NK-92 (cell line): Measurements from ENCODE around the gene UTF1.

Experiments used
- DNase-seq: peaks from one replicate; lab custom pipeline; 2025; ENCODE audit not compliant: unreplicated experiment; lab: John Stamatoyannopoulos, UW

The UTF1 gene

DNA sequence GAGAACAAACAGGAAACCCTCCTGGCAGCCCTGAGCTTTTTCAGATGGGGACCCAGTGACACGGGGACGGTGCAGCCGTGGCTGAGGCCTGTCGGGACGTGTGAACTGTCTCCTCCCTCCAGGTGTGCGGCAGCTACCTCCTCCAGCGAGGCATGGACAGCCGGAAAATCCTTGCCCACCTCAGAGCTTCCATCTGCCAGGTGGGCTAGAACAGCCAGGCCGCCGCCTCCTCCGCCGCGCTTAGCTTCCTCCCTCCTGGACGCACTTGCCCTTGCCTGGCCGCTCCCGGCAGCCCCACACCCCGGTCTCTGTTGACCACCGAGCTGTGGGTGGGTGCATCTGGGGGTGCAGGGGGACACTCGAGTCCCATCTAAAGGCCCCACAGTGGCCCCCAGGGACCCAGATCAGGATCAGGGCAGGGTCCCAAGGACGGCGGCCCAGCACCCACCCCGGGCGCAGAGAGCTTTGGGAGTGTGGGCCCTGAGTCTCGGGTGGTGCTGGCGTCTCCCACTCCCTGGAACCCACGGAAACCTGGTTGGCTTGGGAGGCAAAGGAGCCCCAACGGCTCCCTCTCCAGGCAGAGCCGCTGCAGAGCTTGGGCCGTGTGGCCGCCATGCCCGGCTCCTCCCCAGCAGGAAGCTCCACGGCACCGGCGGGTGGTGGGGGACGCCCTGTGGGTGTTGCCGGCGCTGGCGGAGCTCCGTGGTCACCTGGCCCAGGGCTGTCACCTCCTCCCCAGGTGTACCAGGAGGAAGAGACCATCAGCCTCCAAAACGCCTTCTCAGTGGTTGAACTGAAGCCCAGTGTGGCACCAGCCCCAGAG, 32.9 kb upstream of the UTF1 start:
- DNase-seq: no peak

DNA sequence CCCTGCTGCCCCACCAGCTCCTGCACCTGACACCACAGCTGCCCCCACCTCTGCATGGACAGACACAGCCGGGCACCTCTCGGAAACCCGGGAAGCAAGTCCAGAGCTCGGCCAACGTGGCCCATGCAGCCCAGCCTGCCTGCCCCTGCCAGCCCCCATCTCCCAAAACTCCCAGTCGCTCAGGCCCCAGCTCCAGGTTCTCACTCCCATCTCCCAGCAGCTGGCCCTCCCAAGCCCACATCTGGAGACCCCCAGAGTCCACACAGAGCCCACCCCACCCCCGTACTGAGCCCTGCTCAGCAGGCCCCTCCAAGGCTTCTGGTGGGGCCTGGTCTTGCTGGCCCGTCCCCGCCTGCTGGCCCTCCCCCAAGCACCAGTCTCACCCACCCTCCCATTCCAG, 32.2 kb upstream of the UTF1 start:
- no peak for DNase-seq

DNA sequence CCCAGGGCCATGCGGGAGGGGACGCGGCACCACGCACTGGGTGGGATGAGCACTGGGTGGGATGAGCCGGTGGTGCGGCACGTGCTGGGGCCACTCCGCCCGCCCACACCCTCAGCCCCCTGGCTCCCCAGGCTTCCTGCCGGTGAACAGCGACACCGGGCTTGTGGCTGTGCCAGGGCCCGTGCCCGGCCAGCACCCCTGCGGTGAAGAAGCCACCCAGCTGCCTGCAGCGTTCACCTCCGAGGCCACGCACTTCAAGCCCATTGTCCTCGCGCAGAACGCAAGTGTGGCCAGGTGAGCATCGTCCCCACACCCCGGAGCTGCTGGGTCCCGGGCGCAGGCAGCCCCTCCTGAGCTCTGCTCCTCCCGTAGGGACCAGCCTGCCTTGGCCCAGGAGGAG, 31.8 kb upstream of the UTF1 start:
- DNase-seq: no peak

DNA sequence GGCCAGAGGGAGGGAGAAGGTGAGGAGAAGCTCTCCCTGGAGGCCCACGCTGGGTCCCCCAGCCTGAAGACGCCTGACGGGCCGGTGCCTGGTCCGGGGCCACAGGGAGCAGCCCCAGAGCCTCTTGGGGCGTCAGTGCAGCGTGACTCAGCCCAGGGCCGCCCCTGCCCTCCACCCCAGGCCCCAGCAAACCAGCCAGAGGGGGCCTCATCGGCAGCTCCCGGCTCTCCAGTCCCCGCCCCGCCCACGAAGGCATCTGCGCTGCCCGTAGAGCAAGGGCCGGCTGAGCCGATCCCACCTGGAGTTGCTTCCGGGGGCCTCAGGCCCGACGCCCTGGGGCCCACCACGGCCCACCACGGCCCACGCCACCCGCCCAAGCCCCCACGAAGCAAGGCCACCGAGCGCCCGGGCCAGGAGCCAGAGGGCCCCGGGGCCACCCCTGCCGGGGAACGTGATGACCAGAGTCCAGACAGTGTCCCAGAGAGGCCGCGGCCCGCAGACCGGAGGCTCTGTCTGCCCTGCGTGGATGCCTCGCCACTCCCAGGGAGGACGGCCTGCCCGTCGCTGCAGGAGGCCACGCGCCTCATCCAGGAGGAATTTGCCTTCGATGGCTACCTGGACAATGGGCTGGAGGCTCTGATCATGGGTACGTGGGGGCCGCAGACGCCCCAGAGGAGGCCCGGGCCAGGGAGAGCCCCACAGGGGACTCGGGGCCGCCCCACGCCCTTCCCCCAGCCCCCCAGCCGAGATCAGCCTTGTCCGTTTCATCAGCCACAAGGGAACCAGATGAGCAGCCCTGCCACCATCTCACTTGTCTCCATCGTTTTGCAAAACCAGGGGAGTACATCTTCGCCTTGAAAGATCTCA, 31.2 kb upstream of the UTF1 start:
- no peak for DNase-seq

DNA sequence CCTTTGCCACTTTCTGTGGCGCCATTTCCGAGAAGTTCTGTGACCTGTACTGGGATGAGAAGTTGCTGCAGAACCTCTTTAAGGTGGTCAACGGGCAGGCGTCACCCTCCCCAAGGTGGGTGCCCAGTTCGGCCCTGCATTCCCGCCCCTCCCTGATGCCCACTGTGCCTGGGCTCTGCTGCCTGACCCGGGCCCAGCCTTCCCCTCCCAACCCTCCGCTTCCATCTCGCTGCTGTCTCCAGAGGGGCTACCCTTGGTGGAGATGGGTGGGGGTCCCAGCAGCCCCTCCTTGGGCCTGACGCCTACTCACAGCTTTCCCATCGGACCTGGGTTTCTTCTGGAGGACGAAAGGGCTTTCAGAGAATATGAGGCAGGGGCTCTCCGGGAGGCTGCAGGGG, 30.5 kb upstream of the UTF1 start:
- DNase-seq: no peak

DNA sequence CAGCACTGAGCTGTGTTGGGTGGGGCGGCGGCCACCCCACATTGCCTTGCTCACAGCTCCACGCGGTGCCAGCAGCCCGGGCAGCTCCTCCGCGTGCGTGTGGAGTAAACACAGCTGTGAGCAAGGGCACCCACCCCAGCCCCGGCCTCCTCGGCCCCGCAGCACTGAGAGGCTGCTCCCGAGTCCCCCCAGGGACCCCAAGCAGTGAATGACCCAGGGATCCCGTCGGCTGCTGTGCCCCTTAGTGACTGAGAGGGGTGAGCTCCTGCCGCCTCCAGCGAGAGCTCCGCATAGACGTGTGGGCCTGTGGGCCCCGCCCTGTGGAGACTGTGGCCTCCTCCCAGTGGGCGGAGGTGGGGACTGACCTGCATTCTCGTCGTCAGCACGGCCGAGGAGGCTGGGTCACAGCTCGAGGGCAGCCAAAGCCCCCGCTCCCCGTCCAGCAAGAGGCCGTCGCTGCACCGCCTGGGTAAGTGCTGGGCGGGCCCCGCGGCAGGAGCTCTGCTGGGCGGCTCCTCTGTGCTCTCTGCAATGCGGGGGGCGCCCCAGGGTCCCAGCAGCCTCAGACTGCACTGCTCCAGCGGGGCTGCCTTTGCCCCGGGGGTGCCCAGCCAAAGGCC, 29.9 kb upstream of the UTF1 start:
- no peak for DNase-seq

DNA sequence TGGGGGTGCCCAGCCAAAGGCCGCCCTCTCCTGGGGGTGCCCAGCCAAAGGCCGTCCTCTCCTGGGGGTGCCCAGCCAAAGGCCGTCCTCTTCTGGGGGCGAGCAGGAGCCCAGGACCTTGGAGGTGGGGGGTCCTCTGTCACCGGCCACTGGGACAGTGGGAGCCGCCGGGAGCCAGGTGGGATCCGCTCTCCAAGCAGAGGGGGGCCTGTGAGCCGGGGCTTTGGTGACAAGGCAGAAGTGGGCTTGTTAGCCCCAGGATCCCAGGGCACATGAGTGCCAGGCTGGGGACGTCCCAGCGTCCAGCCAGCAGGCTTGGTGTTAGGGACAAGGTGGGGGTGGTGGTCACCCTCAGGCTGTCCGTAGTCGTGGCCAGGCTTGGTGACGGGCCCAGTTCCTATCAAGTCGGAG, 29.4 kb upstream of the UTF1 start:
- DNase-seq: no peak

DNA sequence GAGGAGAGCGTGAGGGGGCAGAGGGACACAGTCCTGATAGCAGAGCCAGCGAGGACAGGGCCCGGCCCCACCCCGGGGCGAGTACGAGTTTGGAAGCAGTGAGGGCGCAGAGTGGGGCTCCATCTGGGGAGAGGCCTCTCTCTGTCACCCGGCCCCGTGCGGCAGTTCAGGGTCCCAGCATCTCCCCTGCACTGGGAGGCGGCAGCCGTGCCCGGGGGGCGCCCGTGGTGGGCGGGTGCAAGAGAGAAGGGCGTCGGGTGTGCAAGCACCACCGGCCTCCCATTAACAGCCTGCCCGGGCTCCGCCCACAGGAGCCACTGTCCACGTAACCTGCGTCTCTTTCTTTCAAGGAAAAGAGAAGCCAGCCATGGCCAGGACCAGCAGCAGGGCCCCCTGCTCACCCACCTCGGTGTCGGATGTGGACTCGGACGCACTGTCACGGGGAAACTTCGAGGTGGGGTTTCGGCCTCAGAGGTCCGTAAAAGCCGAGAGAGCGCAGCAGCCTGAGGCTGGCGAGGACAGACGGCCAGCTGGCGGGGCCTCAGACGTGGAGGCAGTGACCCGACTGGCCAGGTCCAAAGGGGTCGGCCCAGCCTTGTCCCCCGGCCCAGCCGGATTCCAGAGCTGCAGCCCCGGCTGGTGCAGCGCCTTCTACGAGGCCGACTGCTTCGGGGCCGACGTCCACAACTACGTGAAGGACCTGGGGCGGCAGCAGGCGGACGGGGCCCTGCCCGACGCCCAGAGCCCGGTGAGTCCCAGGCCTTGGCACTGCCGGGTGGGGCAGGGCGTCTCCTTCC, 28.7 kb upstream of the UTF1 start:
- no peak for DNase-seq

DNA sequence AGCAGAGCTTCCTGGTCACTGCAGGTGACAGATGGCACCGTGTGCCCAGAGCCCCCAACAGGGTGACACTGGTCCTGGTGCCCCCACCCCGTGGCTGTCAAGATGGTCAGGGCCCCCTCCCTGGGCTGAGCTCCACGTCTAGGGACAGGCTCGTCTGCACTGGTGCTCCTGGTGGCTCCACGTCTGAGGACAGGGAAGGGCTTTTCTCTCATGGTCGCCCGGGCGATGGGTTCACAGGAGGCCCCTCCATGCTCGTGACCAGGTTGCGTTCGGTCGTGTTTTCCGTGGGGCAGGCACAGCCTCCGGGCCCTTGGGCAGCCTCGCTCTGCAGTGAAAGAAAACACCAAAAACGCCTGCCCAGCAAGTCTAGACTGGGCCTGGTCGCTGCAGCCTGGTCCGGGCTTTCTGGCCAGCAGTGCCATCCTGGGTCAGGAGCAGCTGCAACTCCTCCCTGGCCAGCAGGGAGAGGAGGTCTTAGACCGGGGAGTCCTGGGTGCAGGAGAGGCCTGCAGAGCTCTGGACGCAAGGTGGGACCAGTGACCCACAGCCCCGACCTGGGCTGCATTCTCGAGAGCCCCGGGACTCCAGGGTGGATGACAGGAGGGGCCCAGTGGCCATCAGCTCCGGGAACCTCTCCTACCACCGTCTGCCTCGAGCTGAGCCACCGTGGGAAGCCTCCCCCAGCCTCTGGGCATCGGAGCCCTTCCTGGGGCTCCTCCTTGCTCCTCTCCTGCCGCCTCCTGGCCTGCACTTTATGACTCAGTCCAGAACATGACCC, 27.9 kb upstream of the UTF1 start:
- no peak for DNase-seq

DNA sequence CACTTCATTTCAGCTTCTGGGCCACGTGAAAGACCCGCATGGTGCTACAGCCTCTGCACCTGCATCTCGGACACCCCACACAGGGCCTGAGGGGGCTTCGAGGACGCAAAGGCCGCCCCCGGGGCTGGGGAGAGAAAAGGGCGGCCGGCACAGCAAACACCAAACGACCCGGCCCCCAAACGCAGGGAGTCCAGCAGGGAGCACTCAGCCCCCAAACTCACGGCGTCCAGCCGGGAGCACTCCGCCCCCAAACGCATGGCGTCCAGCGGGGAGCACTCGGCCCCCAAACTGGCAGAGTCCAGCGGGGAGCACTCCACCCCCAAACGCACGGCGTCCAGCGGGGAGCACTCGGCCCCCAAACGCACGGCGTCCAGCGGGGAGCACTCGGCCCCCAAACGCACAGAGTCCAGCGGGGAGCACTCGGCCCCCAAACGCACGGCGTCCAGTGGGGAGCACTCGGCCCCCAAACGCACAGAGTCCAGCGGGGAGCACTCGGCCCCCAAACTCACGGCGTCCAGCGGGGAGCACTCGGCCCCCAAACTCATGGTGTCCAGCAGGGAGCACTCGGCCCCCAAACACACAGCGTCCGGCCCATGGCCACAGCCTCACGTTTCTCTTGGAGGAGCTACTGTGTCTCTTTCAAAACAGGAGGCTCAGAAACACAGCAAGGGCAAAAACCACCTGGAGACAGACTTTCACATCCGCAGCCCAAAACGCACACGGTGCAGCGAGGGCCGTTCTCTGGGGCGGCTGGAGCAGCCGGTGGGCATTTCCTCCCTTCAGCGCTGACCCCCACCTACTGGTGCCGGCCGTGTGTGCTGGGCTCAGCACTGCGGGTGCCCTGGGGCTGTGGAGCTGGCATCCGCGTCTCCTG, 27.0 kb upstream of the UTF1 start:
- no peak for DNase-seq

DNA sequence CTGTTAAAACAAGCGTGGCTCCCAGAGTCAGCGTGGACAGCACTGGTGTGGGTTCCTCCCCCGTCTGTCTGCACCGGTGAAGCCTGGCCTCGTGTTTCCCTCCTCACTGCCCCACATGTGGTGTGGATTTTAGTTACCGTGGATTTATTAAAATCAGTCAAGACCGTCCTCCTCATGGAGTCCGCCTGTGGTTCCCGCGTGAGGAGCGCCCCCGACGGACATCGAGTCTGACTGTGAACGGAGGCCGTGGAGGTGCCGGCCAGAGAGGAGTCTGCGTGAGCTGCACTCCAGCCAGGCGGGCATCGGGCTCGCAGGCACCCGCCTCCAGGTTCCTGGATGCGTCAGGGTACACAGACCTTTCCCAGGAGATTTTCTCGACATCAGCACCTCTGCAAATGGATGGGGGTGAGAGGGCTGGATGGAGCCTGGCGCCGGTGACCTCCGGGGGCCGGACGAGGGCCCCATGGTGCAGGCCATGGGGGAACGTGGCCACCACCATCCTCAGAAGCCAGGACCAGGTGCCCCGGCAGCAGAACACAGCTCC, 26.3 kb upstream of the UTF1 start:
- DNase-seq: no peak

DNA sequence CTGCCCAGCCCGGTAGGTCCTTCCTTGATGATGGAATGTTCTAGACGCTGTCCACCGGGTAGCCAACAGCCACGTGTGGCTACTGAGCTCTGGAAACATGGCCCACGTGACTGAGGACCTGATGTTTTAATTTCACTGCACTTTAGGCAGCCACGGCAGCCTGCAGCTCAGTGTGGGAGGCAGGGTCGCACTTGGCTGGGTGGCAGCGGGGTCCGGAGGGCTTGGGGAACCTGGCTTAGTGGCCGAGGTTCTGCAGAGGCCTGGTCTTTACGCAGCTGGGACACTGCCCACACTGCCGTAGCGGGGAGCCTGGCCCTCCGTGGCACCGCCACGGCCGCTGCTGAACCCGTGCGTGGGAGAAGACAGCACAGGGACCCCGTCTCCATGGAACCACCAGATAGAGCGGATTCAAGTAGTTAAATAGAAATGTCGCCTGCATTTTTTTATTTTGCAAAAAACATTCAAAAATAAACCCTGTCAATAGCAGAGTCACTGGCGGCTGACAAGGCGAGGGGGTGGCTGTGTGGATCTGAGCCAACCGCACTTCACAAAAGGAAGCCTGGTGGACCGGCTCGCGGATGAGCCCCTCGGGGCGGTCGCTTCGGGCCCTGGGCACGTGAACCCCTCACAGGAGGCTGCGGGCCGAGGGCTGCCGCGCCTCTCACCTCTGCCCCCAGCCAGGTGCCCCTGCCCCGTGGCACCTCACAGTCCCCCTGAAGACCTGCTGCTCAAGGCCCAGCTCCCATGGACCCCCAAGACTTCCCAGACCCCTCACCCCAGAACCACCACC, 25.6 kb upstream of the UTF1 start:
- DNase-seq: no peak

DNA sequence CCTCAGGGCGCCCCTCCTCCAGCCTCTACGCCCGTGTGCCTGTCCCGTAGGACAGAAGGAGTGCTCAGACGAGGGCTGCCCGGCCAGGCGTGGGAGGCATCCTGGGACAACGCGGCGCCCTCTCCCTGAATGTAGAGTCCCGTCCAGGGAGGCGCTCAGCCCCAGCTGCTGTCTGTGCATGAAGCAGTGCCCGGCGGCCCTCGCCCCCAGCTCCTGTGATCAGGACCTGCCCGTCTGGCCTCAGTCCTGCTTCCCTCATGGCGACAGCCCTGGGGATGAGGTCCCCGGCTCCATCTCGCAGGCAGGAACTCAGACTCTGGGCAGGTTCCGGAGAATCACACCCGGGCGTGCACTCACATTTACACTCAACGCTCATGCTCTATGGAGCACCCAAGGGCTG, 24.9 kb upstream of the UTF1 start:
- DNase-seq: no peak

DNA sequence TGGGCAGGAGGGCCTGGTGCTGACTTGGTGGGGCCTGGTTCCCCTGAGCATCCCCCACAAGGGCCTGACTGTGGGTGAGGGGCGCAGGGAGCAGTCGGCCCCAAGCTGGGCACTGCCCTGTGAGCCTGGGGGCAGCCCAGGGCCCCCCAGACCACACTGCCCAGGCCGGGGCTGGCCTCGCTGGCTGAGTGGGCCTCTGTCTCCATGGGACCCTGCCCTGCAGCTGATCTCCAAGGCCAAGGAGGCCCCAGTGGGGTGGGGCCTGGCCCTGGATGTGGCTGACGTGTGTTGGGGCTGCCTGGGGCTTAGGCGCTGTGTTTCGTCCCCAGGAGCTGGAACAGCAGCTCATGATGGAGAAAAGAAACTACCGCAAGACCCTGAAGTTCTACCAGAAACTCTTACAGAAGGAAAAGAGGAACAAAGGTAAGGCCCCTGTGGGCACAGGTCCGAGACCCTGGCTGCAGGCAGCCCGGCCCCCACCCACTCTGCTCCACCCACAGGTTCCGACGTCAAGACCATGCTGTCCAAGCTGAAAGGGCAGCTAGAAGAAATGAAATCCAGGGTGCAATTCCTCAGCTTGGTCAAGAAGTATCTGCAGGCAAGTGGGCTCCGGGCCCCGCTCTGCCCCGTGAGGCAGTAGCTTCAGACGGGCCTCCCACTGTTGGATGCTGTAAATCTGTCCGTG, 23.5 kb upstream of the UTF1 start:
- DNase-seq: no peak

DNA sequence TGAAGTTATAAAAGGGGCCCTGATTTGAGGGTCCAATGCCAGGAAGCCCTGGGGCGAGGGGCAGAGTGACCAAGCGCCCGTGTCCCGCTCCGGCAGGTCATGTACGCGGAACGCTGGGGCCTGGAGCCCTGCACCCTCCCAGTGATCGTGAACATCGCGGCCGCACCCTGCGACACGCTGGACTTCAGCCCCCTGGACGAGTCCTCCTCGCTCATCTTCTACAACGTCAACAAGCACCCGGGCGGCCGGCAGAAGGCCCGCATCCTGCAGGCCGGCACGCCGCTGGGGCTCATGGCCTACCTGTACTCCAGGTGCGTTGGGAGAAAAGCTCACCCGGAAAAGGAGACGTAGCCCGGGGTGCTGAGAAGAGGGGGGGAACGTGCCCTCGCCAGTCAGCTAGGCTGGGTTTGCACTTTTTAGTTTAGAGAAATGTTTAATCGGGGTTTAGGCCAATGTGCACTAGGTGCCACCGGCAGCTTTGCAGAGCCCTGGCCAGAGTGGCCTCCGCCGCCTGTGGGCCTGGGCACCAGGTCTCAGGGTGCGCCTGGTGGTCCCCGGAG, 22.9 kb upstream of the UTF1 start:
- no peak for DNase-seq

DNA sequence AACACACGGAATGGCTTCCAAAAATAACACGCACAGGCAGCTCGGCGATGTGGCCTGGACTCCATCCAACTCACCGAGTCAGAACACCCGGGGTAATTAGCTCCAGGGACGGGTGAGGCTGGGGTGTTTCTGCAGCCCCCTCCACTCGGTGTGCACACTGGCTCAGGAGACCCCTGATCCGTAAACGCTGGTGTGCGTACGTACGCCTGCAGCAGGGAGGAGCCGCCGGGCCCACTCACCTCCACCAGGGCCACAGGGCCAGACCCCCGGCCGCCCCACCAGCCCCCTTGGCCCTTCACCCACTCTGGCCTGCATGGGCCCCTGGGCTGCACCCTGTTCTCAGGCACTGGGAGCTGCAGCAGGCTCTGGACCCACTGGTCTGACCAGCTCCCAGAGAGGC, 22.4 kb upstream of the UTF1 start:
- DNase-seq: no peak

DNA sequence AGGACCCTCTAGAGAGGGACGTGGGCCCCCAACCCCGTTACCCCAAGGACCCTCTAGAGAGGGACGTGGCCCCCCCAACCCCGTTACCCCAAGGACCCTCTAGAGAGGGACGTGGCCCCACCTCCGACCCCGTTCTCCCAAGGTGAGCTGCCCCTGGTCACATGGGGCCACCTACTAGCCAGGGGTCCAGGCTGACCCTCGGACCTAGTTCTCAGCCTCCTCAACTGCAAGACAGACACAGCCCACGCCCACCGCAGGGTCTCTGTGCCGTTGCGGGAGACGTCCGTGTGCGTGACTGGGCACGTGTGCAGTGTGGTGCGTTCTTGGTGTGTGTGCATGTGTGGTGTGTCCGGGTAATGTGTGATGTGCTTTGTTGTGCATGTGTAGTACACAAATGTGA, 21.6 kb upstream of the UTF1 start:
- DNase-seq: no peak
